Naive thymus-derived CD8-positive, alpha-beta T cell (primary cell): Measurements from ENCODE around the gene DCAF15. TPM values are rescaled to one million over a fixed set of nuclear protein-coding genes. Genes with fewer than 3 reads are reported as not detected.
"Not testable (repeated sequence)": the region's sequence is repeated elsewhere in the genome, so short reads cannot be mapped to it uniquely, and the experiment has no call there.

ENCODE experiments used
- ATAC-seq, 2 donors: fragments of 150-1000 bp; cut with Tn5 transposase in 1 of 2; sonication (Bioruptor Pico), chemical (Tn5 transposase) in 1 of 2; 1 replicate in 1 of 2; 2 replicates in 1 of 2; pipeline ENCODE4 v1.10.0; 2021; ENCODE audit warnings: mild to moderate bottlenecking in 2 of 2, moderate library complexity in 2 of 2
- POLR2A ChIA-PET: fragments of 350-600 bp; sonication (Branson Sonifier 250); formaldehyde crosslinking; loops from one replicate; lab custom pipeline; 2021; ENCODE audit warnings: antibody characterized with exemption; lab: Charles Lee
- DNase-seq, 10 donors: peaks; one replicate each; pipeline versions ENCODE4 v3.0.0 to v3.0.0-alpha.2; 2020 to 2022
- H3K27ac Mint-ChIP-seq, 10 donors: one replicate each; pipeline ENCODE4 v1.8.0; 2020 to 2022; ENCODE audit warnings: mild to moderate bottlenecking in 10 of 10, mixed read lengths in 10 of 10, moderate library complexity in 4 of 10, inconsistent platforms in 1 of 10
- H3K27me3 Mint-ChIP-seq, 5 donors: one replicate each; pipeline ENCODE4 v1.8.0; 2021 to 2022; ENCODE audit warnings: mixed read lengths in 5 of 5
- H3K36me3 Mint-ChIP-seq, 3 donors: one replicate each; pipeline ENCODE4 v1.8.0; 2020 to 2022; ENCODE audit warnings: mixed read lengths in 3 of 3, mild to moderate bottlenecking in 2 of 3, inconsistent platforms in 1 of 3
- H3K4me1 Mint-ChIP-seq, 4 donors: one replicate each; pipeline ENCODE4 v1.8.0; 2021 to 2022; ENCODE audit warnings: mixed read lengths in 4 of 4
- H3K4me3 Mint-ChIP-seq, 10 donors: one replicate each; pipeline ENCODE4 v1.8.0; 2020 to 2022; ENCODE audit warnings: mild to moderate bottlenecking in 10 of 10, mixed read lengths in 10 of 10, moderate library complexity in 6 of 10, inconsistent platforms in 1 of 10
- H3K9me3 Mint-ChIP-seq, 9 donors: one replicate each; pipeline ENCODE4 v1.8.0; 2020 to 2022; ENCODE audit warnings: mixed read lengths in 9 of 9, mild to moderate bottlenecking in 3 of 9, inconsistent platforms in 1 of 9, moderate library complexity in 1 of 9
- polyA plus RNA-seq, 3 donors: library from polyadenylated mRNA; unstranded; fragments of 300-500 nt; fragmentation: Illumina TruSeq; gene quantifications; one replicate each; pipeline ENCODE4 v1.2.3, GENCODE V29; 2021
- total RNA-seq, 8 experiments: library from RNA in 2 of 8; stranded (reverse) in 2 of 8; gene quantifications; one replicate each; pipeline ENCODE4 v1.2.3 and lab custom pipeline; 2021 to 2026

DCAF15 gene
- total and polyA plus RNA-seq, 5 experiments from 2014 or later = 2.9 to 93.6 (median 6.0) TPM

DNA sequence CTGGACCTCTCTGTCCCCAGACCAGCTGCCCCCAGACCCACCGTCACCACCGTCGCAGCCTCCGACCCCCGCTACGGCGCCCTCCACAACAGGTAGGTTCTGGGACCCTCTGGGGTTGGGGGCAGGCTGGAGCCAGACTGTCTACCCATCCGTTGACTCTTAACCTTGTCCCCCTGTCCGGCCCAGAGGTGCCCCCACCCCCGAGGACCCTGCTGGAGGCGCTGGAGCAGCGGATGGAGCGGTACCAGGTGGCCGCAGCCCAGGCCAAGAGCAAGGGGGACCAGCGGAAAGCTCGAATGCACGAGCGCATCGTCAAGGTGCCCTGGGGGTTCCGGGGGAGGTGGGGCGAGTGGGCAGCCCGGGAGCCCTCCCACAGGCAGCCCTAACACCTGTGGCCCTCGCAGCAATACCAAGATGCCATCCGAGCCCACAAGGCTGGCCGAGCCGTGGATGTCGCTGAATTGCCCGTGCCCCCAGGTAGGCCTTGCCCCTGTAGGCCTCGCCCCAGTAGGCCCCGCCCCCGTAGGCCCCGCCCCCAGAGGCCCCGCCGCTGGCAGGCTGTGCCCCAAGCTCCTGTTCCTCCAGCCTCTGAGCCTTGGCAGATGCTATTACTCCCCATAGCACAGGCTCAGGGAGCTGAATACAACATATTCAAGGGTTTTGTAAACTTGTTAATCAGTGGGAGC lies 33.4 kb upstream of the DCAF15 start:
- no peaks in the 10 kb centered on the region for H3K27me3 Mint-ChIP-seq
- peaks cover 0 to 4% (median 2%) of the 10 kb centered on the region in 4 donors for H3K4me1 Mint-ChIP-seq
- H3K9me3 Mint-ChIP-seq = peaks cover 0 to 3% (median 0%) of the 10 kb centered on the region in 9 donors
- POLR2A ChIA-PET = interaction anchor here (1.1 kb wide), 1 partner anchor 113 kb away, joined by 4 read pairs; the partner anchor contains the start of gene IL27RA
- peaks cover 0 to 63% (median 27%) of the 10 kb centered on the region in 3 donors for H3K36me3 Mint-ChIP-seq
- ATAC-seq (no peak), DNase-seq (no peak)
- H3K4me3 Mint-ChIP-seq = no peak overlapping the region
- H3K27ac Mint-ChIP-seq = no peak overlapping the region

GRCh38 chr19:13920524-13920923 lies 31.8 kb upstream of the DCAF15 start:
- Mint-ChIP-seq H3K4me3 (no peak overlapping the region), H3K27ac (no peak overlapping the region), H3K27me3 (no peaks in the 10 kb centered on the region), H3K36me3 (peaks cover 0 to 61% (median 24%) of the 10 kb centered on the region in 3 donors), H3K4me1 (peaks cover 0 to 7% (median 2%) of the 10 kb centered on the region in 4 donors), H3K9me3 (peaks cover 0 to 3% (median 0%) of the 10 kb centered on the region in 9 donors)
- no peak for ATAC-seq
- POLR2A ChIA-PET = interaction anchor here (0.6 to 1.5 kb wide), 2 partner anchors 111 to 123 kb away, joined by 4 to 7 read pairs; partner anchors contain the start of gene IL27RA
- DNase-seq = no peak

GRCh38 chr19:13920940-13921747 lies 31.2 kb upstream of the DCAF15 start:
- DNase-seq (peak in 2 of 10 donors; percentile 16 to 23), ATAC-seq (peak; percentile 72 to 81)
- Mint-ChIP-seq H3K9me3 (peaks cover 0 to 3% (median 0%) of the 10 kb centered on the region in 9 donors), H3K4me1 (peaks cover 0 to 7% (median 2%) of the 10 kb centered on the region in 4 donors), H3K27me3 (no peaks in the 10 kb centered on the region), H3K36me3 (peaks cover 0 to 57% (median 24%) of the 10 kb centered on the region in 3 donors), H3K4me3 (no peak overlapping the region), H3K27ac (peak overlapping the region in 3 of 10 donors; percentile 8 to 52 (median 24))
- POLR2A ChIA-PET = interaction anchor here (0.6 to 1.5 kb wide), 3 partner anchors 31 to 122 kb away, joined by 4 to 7 read pairs (median 4); partner anchors contain the start of genes DCAF15 and IL27RA

DNA sequence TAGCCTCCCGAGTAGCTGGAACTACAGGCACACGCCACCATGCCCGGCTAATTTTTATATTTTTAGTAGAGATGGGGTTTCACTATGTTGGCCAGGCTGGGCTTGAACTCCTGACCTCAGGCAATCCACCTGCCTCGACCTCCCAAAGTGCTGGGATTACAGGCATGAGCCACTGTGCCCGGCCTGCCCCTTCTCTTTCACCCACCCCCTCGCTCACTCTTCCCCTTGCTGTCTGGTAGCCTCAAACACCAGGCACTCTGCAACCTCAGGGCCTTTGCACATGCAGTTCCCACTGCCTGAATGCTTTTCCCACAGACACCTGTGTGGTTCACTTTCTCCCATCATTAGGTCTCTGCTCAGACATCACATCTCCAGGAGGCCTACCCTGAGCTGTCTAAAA lies 30.2 kb upstream of the DCAF15 start:
- not testable (repeated sequence) for DNase-seq, H3K4me1 Mint-ChIP-seq, H3K27me3 Mint-ChIP-seq, ATAC-seq, H3K4me3 Mint-ChIP-seq, H3K9me3 Mint-ChIP-seq
- peaks cover 0 to 57% (median 24%) of the 10 kb centered on the region in 3 donors for H3K36me3 Mint-ChIP-seq
- H3K27ac Mint-ChIP-seq = peak overlapping the region in 1 of 10 donors; percentile 6
- POLR2A ChIA-PET = interaction anchor here (1.1 kb wide), 1 partner anchor 30 kb away, joined by 4 read pairs; the partner anchor contains the start of gene DCAF15

- DNase-seq = no peak
- no peak for ATAC-seq
- Mint-ChIP-seq H3K4me1 (peaks cover 0 to 7% (median 2%) of the 10 kb centered on the region in 4 donors), H3K36me3 (peaks cover 0 to 54% (median 27%) of the 10 kb centered on the region in 3 donors), H3K27me3 (no peaks in the 10 kb centered on the region), H3K4me3 (no peak overlapping the region), H3K27ac (peak overlapping the region in 1 of 10 donors; percentile 62), H3K9me3 (peaks cover 0 to 3% (median 0%) of the 10 kb centered on the region in 9 donors)
- POLR2A ChIA-PET = no interaction called here
Measured at GRCh38 chr19:13923194-13923987, 28.9 kb upstream of the DCAF15 start.

DNA sequence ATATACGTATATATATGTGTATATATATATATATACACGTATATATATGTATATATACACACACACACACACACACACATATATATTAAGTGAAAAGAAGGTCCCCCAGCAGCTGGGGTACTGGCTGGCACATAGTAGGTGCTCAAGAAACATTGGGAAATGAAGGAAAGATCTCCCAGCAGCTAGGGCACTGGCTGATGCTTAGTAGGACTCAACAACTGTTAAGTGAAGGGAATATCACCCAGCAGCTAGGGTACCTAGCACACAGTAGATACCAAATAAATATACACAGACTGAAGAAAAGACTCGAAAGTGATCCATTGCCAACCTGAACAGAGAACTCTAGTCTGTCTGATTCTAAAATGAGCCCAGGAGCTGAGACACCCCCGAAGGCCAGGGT lies 26.3 kb upstream of the DCAF15 start:
- H3K4me1 Mint-ChIP-seq = peaks cover 0 to 7% (median 2%) of the 10 kb centered on the region in 4 donors
- H3K27ac Mint-ChIP-seq = peak overlapping the region in 3 of 10 donors; percentile 9 to 67 (median 12)
- no peaks in the 10 kb centered on the region for H3K27me3 Mint-ChIP-seq
- H3K9me3 Mint-ChIP-seq = peaks cover 0 to 2% (median 0%) of the 10 kb centered on the region in 9 donors
- no peak overlapping the region for H3K4me3 Mint-ChIP-seq
- no peak for ATAC-seq
- H3K36me3 Mint-ChIP-seq = peaks cover 0 to 40% (median 19%) of the 10 kb centered on the region in 3 donors
- DNase-seq = no peak
- POLR2A ChIA-PET = interaction anchor here (0.6 to 0.7 kb wide), 2 partner anchors 147 to 408 kb away, joined by 3 to 9 read pairs; no protein-coding TSS in a partner anchor

DNA sequence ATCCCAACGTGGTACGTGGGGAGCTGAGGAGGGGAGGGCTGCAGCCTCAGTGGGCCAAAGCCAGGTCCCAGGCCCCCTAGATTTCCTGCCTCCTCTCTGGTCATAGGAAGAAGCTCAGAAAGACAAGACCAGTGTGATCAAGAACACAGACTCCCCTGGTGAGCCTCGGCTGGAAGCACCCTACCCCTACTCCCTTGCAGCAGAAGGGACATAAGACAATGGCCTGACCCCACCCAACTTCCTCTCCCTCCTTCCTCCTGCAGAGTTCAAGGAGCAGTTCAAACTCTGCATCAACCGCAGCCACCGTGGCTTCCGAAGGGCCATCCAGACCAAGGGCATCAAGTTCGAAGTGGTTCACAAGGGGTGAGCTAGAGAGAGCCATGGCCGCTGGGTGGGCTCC lies 25.6 kb upstream of the DCAF15 start:
- Mint-ChIP-seq H3K4me3 (no peak overlapping the region), H3K27ac (peak overlapping the region in 1 of 10 donors; percentile 22), H3K36me3 (peaks cover 0 to 38% (median 13%) of the 10 kb centered on the region in 3 donors), H3K27me3 (no peaks in the 10 kb centered on the region), H3K4me1 (peaks cover 0 to 7% (median 0%) of the 10 kb centered on the region in 4 donors), H3K9me3 (no peaks in the 10 kb centered on the region)
- ATAC-seq (no peak), DNase-seq (no peak)
- POLR2A ChIA-PET = interaction anchor here (0.6 kb wide), 1 partner anchor 30 kb away, joined by 3 read pairs; no protein-coding TSS in a partner anchor

GRCh38 chr19:13929340-13929739 lies 23.0 kb upstream of the DCAF15 start:
- DNase-seq (no peak), ATAC-seq (no peak)
- Mint-ChIP-seq H3K4me3 (no peak overlapping the region), H3K27ac (peak overlapping the region in 1 of 10 donors; percentile 33), H3K36me3 (peaks cover 0 to 22% (median 3%) of the 10 kb centered on the region in 3 donors), H3K9me3 (no peaks in the 10 kb centered on the region), H3K27me3 (peaks cover 0 to 11% (median under 1%) of the 10 kb centered on the region in 5 donors), H3K4me1 (peaks cover under 1 to 14% (median 7%) of the 10 kb centered on the region in 4 donors)
- POLR2A ChIA-PET = interaction anchor here (1.1 to 1.7 kb wide), 2 partner anchors 10 to 22 kb away, joined by 3 read pairs; no protein-coding TSS in a partner anchor

- Mint-ChIP-seq H3K4me1 (peaks cover 5 to 19% (median 10%) of the 10 kb centered on the region in 4 donors), H3K4me3 (no peak overlapping the region)
Measured at GRCh38 chr19:13929956-13930355, 22.4 kb upstream of the DCAF15 start.

GRCh38 chr19:13930402-13930801 lies 21.9 kb upstream of the DCAF15 start:
- POLR2A ChIA-PET = interaction anchor here (1.7 kb wide), 1 partner anchor 23 kb away, joined by 3 read pairs; no protein-coding TSS in a partner anchor
- Mint-ChIP-seq H3K36me3 (peaks cover 0 to 13% (median 3%) of the 10 kb centered on the region in 3 donors), H3K27ac (no peak overlapping the region), H3K4me3 (no peak overlapping the region), H3K4me1 (peaks cover 5 to 19% (median 10%) of the 10 kb centered on the region in 4 donors), H3K9me3 (no peaks in the 10 kb centered on the region), H3K27me3 (peaks cover 2 to 11% (median 4%) of the 10 kb centered on the region in 5 donors)
- ATAC-seq (no peak), DNase-seq (no peak)

More at GRCh38 chr19:13929956-13930355, 22.4 kb upstream of the DCAF15 start:
- peaks cover 2 to 11% (median 4%) of the 10 kb centered on the region in 5 donors for H3K27me3 Mint-ChIP-seq
- ATAC-seq (no peak), DNase-seq (no peak)
- no peaks in the 10 kb centered on the region for H3K9me3 Mint-ChIP-seq
- POLR2A ChIA-PET = interaction anchor here (1.1 to 1.7 kb wide), 2 partner anchors 9 to 22 kb away, joined by 3 read pairs; no protein-coding TSS in a partner anchor
- no peak overlapping the region for H3K27ac Mint-ChIP-seq
- peaks cover 0 to 18% (median 3%) of the 10 kb centered on the region in 3 donors for H3K36me3 Mint-ChIP-seq

DNA sequence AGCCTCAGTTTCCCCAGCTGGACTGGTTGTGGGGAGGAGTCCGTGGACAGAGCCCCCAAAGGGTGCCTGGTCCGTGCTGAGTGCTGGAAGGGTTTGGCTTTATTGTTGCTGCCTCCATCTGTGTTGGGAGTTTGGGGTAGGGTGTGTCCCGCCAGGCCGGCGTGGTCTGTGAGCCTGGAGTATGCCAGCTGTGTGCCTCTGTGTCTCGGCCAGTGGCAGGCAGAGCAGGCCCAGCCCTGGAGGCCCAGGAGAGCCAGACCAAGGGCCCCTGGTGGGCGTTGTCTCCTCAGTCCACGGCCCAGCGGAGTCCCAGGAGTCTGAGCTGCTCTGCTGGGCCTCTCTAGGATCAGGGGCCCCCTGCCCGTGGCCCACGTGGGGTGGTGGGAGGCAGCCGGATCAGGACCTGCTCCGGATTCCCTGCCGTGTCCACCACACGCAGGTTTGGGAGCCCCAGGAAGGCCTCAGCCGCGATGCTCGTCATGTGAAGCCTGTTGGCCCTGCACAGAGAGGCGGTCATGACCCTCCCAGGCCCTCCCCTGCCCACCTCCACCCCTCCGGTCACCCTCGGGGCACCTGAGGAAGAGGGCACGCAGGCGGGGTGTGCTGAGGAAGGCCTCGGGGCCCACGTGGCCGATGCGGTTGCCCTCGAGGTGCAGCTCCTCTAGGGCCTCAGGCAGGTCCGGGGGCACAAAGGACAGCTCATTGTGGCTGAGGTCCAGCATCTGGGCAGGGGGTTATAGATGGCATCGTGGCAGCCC lies 20.7 kb upstream of the DCAF15 start:
- Mint-ChIP-seq H3K4me1 (peaks cover 5 to 19% (median 10%) of the 10 kb centered on the region in 4 donors), H3K4me3 (no peak overlapping the region), H3K36me3 (peaks cover 0 to 8% (median 3%) of the 10 kb centered on the region in 3 donors), H3K27ac (no peak overlapping the region), H3K27me3 (peaks cover 2 to 11% (median 4%) of the 10 kb centered on the region in 5 donors), H3K9me3 (no peaks in the 10 kb centered on the region)
- no peak for ATAC-seq
- DNase-seq = no peak
- POLR2A ChIA-PET = interaction anchor here (0.6 to 1.1 kb wide), 2 partner anchors 19 to 21 kb away, joined by 3 to 4 read pairs; no protein-coding TSS in a partner anchor
